Measurements from ENCODE around the gene CCNL2.

- TF ChIP-seq CTCF (IDR thresholded peaks at IDR 0.05; ENCODE audit: low read depth, low read length) (no peak), EZH2phosphoT487 (IDR thresholded peaks at IDR 0.05; ENCODE audit: low read depth) (no peak)
Observed at GRCh38 chr1:1340791-1341548, 58.2 kb downstream of the CCNL2 start.
